DOHH2 (cell line): ENCODE data around the gene ANO10.

Experiments used
- H3F3A ChIP-seq: fragments of 200-600 bp; sonication (generic), shearing (Covaris generic); 2 replicates; pipeline ENCODE4 v1.6.0; 2016; ENCODE audit warnings: antibody characterized with exemption, mild to moderate bottlenecking; ENCODE audit not compliant: control insufficient read depth, insufficient read depth
- H3K27ac ChIP-seq: fragments of 200-600 bp; sonication (generic); 2 replicates; pipeline ENCODE4 v1.5.1; 2014; ENCODE audit warnings: low read depth, mild to moderate bottlenecking, low read length, moderate library complexity
- H3K27me3 ChIP-seq: fragments of 200-600 bp; sonication (generic); 2 replicates; pipeline ENCODE4 v1.6.1; 2014; ENCODE audit warnings: mild to moderate bottlenecking, low read length, mixed read lengths; ENCODE audit not compliant: control insufficient read depth
- H3K36me3 ChIP-seq: fragments of 200-600 bp; sonication (generic); 2 replicates; pipeline ENCODE4 v1.6.1; 2014; ENCODE audit warnings: mild to moderate bottlenecking, low read length, moderate library complexity, mixed read lengths; ENCODE audit not compliant: control insufficient read depth
- H3K4me1 ChIP-seq: fragments of 200-600 bp; sonication (generic); 2 replicates; pipeline ENCODE4 v1.6.1; 2014; ENCODE audit warnings: mild to moderate bottlenecking, low read length, mixed read lengths; ENCODE audit not compliant: control insufficient read depth
- H3K4me2 ChIP-seq: fragments of 200-600 bp; sonication (generic); 2 replicates; pipeline ENCODE4 v1.6.0; 2014; ENCODE audit warnings: mild to moderate bottlenecking, low read length, moderate library complexity
- H3K4me3 ChIP-seq: fragments of 200-600 bp; sonication (generic); 2 replicates; pipeline ENCODE4 v1.5.1; 2014; ENCODE audit warnings: mild to moderate bottlenecking, low read length, mixed read lengths
- H3K79me2 ChIP-seq: fragments of 200-600 bp; sonication (generic); 2 replicates; pipeline ENCODE4 v1.6.1; 2014; ENCODE audit warnings: mild to moderate bottlenecking, low read length, mixed read lengths; ENCODE audit not compliant: control insufficient read depth
- H3K9me2 ChIP-seq: fragments of 200-600 bp; sonication (generic); replicated peaks from 2 replicates; pipeline ENCODE4 v1.6.1; 2014; ENCODE audit warnings: mild to moderate bottlenecking, low read length, mixed read lengths; ENCODE audit not compliant: control insufficient read depth
- H3K9me3 ChIP-seq: fragments of 200-600 bp; sonication (generic); 2 replicates; pipeline ENCODE4 v1.6.1; 2014; ENCODE audit warnings: antibody characterized with exemption, low read length, mixed read lengths; ENCODE audit not compliant: control insufficient read depth, insufficient read depth
- H4K20me1 ChIP-seq: fragments of 200-600 bp; sonication (generic); 2 replicates; pipeline ENCODE4 v1.6.0; 2014; ENCODE audit warnings: low read depth, mild to moderate bottlenecking, antibody characterized with exemption, low read length, moderate library complexity; ENCODE audit not compliant: control insufficient read depth, insufficient read depth
- EZH2phosphoT487 ChIP-seq: fragments of 200-600 bp; sonication (generic); IDR thresholded peaks from 2 replicates; pipeline ENCODE4 v1.6.1; 2017; ENCODE audit warnings: borderline replicate concordance, mild to moderate bottlenecking, antibody characterized with exemption, low read length, moderate library complexity, mixed read lengths
- TF ChIP-seq, protein P1 (sequence below): fragments of 200-600 bp; sonication (generic); IDR thresholded peaks from one replicate; pipeline ENCODE4 v1.5.1; 2014; ENCODE audit warnings: antibody characterized with exemption, mild to moderate bottlenecking, low read depth, low read length; ENCODE audit not compliant: poor library complexity, severe bottlenecking

The ANO10 gene

DNA sequence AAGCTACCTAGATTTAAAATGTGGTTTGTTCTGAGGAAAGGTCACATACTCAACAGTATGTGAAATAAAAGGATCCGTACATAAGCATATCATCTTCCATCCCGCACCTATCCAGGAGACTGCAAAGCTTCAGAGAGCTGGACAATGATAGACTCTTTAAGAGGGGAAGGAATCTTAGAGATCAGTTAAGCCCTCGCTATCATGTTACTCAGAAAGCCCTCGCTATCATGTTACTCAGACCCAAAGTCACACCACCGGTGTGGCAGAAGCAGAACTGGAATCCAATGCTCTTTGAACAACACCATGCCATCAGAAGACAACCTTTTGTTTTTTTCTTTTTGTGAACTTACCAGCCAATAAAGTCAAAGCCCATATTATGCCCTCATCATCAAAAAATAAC lies 5.8 kb downstream of the ANO10 start:
- H3K4me2 ChIP-seq = no peak overlapping the region
- no peak overlapping the region for H3K4me3 ChIP-seq
- no peaks in the 10 kb centered on the region for H3K36me3 ChIP-seq
- H3K9me3 ChIP-seq = no peaks in the 10 kb centered on the region
- H4K20me1 ChIP-seq = no peaks in the 10 kb centered on the region
- H3F3A ChIP-seq = no peaks in the 10 kb centered on the region
- H3K79me2 ChIP-seq = no peaks in the 10 kb centered on the region
- no peaks in the 10 kb centered on the region for H3K4me1 ChIP-seq
- H3K27ac ChIP-seq = no peak overlapping the region
- no peaks in the 10 kb centered on the region for H3K9me2 ChIP-seq
- TF ChIP-seq, protein P1, sequence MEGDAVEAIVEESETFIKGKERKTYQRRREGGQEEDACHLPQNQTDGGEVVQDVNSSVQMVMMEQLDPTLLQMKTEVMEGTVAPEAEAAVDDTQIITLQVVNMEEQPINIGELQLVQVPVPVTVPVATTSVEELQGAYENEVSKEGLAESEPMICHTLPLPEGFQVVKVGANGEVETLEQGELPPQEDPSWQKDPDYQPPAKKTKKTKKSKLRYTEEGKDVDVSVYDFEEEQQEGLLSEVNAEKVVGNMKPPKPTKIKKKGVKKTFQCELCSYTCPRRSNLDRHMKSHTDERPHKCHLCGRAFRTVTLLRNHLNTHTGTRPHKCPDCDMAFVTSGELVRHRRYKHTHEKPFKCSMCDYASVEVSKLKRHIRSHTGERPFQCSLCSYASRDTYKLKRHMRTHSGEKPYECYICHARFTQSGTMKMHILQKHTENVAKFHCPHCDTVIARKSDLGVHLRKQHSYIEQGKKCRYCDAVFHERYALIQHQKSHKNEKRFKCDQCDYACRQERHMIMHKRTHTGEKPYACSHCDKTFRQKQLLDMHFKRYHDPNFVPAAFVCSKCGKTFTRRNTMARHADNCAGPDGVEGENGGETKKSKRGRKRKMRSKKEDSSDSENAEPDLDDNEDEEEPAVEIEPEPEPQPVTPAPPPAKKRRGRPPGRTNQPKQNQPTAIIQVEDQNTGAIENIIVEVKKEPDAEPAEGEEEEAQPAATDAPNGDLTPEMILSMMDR = no peak
- TF ChIP-seq EZH2phosphoT487 = no peak
- H3K27me3 ChIP-seq = peaks cover 19% of the 10 kb centered on the region

DNA sequence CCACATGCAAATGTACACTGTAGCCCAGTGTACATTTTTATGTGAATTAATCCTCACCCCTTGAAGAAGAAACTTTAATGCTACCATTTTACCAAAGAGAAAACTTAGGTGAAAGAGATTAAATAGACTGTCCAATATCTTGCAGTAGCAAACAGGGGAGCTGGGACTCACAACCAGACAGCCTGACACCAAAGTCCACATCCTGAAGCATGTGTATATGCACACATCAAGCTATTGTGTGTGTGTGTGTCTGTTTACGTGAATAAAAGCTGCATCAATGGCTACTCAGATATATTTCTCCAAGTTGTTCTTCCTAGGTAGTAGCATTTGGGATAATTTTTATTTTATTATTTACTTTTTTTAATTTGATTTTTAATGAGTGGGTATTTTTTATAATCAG lies 6.7 kb downstream of the ANO10 start:
- H3K36me3 ChIP-seq = no peaks in the 10 kb centered on the region
- peaks cover 16% of the 10 kb centered on the region; the same call in 1 of the 2 replicates for H3K27me3 ChIP-seq
- no peaks in the 10 kb centered on the region for H3K9me3 ChIP-seq
- TF ChIP-seq, protein P1 = no peak
- TF ChIP-seq EZH2phosphoT487 = no peak
- no peaks in the 10 kb centered on the region for H3K9me2 ChIP-seq
- no peak overlapping the region for H3K4me3 ChIP-seq
- no peaks in the 10 kb centered on the region for H4K20me1 ChIP-seq
- H3K4me2 ChIP-seq = no peak overlapping the region
- H3F3A ChIP-seq = no peaks in the 10 kb centered on the region
- no peaks in the 10 kb centered on the region for H3K4me1 ChIP-seq
- H3K79me2 ChIP-seq = no peaks in the 10 kb centered on the region
- no peak overlapping the region for H3K27ac ChIP-seq

DNA sequence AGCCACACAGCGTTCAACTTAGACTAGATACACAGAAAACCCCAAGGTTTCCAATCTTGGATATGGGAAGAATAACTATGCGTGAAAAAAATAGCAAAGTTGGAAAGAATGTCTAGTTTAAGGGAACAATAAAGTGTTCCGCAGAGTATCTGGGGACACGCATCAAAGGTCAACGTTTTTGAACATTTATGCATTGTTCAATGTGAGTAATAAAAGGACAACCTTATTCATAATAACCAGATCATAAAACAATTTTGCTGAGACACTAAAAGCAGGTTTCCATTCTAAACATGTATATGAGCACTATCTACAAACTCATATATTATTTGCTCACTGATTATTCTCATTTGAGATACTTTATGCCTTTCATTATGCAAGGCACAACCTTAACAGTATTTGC lies 7.8 kb downstream of the ANO10 start:
- Histone ChIP-seq H3K9me3 (no peaks in the 10 kb centered on the region), H3K36me3 (no peaks in the 10 kb centered on the region), H4K20me1 (no peaks in the 10 kb centered on the region), H3K27ac (no peak overlapping the region), H3K79me2 (no peaks in the 10 kb centered on the region), H3K9me2 (no peaks in the 10 kb centered on the region), H3F3A (no peaks in the 10 kb centered on the region), H3K4me2 (no peak overlapping the region), H3K27me3 (peaks cover 11% of the 10 kb centered on the region; the same call in 1 of the 2 replicates), H3K4me1 (no peaks in the 10 kb centered on the region), H3K4me3 (no peak overlapping the region)
- no peak for TF ChIP-seq EZH2phosphoT487
- TF ChIP-seq, protein P1 = no peak

DNA sequence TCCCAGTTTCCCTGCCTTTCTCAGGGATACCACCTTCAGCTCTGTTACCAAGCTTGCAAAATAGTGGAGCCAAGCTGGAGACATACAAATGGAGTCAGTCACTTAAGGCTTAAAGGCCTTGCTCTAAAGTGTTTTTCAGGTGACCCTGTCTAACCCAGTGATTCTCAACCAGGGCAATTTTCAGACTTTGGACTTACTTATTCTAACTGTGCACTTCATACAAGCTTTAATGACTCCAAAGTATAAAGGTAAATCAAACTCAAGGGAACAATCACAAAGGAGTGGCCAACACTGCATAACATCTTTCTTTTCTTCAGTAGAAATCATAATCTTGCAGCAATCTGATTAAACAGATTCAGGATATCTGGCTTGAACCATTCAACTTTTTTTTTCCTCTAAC lies 9.4 kb downstream of the ANO10 start:
- Histone ChIP-seq H3K9me3 (no peaks in the 10 kb centered on the region), H3K27ac (no peak overlapping the region), H3K4me2 (no peak overlapping the region), H3K9me2 (no peaks in the 10 kb centered on the region), H3K27me3 (peaks cover 17% of the 10 kb centered on the region), H4K20me1 (no peaks in the 10 kb centered on the region), H3K4me1 (no peaks in the 10 kb centered on the region), H3K79me2 (no peaks in the 10 kb centered on the region), H3F3A (no peaks in the 10 kb centered on the region), H3K36me3 (no peaks in the 10 kb centered on the region), H3K4me3 (no peak overlapping the region)
- TF ChIP-seq, protein P1 = no peak
- TF ChIP-seq EZH2phosphoT487 = no peak
